GM21360 (cell line): ENCODE results near the gene FAM241A.
"Not testable (repeated sequence)": the region's sequence is repeated elsewhere in the genome, so short reads cannot be mapped to it uniquely, and the experiment has no call there.

Experiments
- ATAC-seq: cut with Tn5 transposase; IDR thresholded peaks from one replicate; pipeline ENCODE4 v1.9.1; 2021; ENCODE audit warnings: mild to moderate bottlenecking, moderate library complexity; ENCODE audit not compliant: unreplicated experiment

The FAM241A gene

DNA sequence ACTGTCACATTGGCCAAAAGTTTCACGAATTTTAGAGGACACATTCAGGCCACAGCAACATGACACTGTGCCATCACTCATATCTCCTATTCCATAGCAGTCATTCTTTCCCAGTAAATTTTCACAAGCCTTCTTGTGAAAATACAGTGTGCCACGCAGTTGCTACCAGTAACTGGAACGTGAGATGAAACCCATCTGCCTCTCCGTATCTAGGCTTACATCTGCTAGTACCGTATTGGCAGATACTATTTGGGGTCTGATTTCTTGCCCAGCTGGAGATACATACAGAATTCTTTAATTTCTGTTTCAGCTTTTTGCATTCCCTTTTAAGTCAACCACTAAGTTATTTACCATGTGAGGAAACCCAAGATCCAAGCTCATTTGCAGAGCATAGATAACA, 8.7 kb upstream of the FAM241A start:
- no peak for ATAC-seq

DNA sequence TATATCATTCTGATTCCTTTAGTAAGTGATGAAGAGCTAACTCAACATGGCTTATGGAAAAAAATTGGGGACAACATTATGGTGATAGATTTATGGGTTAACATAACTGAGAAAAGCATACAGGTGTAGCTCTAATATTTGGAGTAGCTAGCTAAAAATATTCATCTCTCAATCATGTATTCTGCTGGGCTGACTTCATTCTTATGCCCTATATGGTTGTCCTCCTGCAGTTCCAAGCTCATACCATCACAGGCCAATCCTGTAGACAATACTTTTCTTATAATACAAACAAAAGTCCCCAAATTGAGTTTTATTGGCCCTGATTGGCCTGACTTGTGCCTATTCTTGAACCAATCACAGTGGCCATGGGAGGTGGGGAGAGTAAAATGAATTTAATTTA, 6.7 kb upstream of the FAM241A start:
- no peak for ATAC-seq

GRCh38 chr4:112140536-112140935, 4.7 kb upstream of the FAM241A start:
- no peak for ATAC-seq

- ATAC-seq: no peak
Observed at GRCh38 chr4:112141366-112142138, 3.7 kb upstream of the FAM241A start.

GRCh38 chr4:112142182-112142581, 3.1 kb upstream of the FAM241A start:
- ATAC-seq: no peak

- no peak for ATAC-seq
Observed at GRCh38 chr4:112143781-112144180, 1.5 kb upstream of the FAM241A start.

- no peak for ATAC-seq
Observed at GRCh38 chr4:112144546-112145325, 518 bp upstream of the FAM241A start.

GRCh38 chr4:112145790-112146501, 692 bp downstream of the FAM241A start:
- peak; percentile 53 for ATAC-seq

GRCh38 chr4:112146502-112146813, 1.2 kb downstream of the FAM241A start:
- ATAC-seq: no peak

DNA sequence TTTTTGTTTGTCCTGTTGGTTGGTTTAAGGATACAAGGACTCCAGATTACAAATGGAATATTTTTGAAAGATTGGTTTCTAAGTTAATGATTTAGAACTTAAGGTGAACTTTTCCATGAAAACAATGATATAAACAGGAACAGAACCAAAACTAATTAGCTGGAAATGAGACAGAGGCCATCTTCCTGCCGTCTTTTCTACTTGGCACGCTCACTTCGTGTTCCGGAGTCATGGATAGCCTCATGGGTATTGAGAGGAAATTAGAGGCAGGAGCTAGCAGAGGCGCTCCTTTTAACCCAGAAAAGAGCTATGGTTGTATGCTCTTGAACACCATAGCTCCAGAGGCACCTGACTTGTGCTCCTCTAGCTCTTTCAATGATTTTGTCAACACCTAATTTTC, 2.4 kb downstream of the FAM241A start:
- no peak for ATAC-seq

GRCh38 chr4:112150920-112151319, 5.7 kb downstream of the FAM241A start:
- no peak for ATAC-seq

- ATAC-seq: no peak
Observed at GRCh38 chr4:112152521-112152920, 7.3 kb downstream of the FAM241A start.

DNA sequence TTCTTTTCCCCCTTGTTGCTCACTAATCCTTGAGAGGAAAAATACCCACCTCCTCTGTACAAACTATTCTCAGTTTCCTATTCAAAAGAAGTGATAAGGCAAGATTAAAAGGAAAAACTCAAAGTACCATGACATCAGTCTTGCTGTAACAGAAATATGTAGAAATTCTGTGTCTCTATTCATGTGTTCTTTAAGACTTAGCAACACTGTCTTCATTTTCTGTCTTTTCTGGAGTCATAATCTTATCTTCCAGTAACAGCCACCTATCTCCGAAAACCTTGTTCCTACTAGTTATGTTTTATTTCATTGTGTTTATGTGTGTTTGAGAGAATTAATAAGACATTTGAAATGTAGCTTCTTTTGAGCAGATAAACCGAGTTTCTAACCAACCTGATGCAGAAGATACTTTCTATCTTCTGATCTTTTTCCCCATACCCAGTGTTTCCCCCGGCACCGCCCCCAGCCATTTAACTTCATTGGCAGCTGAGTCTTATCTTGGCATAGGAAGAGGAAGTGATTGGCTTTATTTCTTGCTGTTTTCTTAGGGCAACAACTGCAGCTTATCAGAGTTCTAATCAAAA, 8.0 kb downstream of the FAM241A start:
- ATAC-seq: no peak

DNA sequence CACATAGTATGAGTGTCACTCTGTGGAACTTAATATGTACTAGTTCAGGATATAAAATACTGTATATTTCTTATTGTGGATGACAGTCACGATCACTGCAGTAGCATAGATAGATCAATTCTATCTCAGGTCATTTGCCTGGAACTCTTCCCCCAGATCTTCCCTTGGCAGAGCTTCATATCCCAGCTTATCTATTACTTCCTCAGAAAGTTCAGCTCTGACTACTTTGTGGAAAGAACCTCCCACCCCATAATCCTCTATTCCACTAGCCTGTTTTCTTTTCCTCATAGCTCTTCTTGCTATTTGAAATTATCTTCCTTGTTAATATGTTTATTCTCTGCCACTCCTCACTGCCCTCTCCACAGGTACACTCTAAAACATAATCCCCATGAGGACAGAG, 10.9 kb downstream of the FAM241A start:
- no peak for ATAC-seq

DNA sequence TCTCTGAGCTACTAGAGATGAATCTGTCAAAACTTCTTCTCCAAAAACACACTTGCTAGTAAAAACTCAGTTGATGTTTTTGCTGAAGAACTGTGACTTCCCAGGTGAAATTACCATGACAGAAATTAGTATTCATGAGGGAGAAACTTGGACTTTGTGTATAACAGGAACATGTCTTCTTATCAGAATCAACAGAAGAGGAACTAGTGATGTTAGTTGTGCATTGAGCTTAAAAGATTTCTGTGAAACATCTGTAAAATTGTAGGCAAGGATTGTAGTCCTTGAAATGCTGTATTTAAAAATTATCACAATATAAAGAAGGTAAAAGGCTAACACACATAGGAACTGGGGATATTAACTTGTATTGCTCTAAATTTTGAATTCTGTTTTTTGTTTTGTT, 11.3 kb downstream of the FAM241A start:
- ATAC-seq: no peak

DNA sequence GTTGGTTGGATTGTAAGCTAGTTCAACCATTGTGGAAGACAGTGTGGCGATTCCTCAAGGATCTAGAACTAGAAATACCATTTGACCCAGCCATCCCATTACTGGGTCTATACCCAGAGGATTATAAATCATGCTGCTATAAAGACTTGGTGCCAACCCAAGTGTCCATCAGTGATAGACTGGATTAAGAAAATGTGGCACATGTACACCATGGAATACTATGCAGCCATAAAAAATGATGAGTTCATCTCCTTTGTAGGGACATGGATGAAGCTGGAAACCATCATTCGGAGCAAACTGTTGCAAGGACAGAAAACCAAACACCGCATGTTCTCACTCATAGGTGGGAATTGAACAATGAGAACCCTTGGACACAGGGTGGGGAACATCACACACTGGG, 18.5 kb downstream of the FAM241A start:
- ATAC-seq: not testable (repeated sequence)

GRCh38 chr4:112167794-112168193, 22.5 kb downstream of the FAM241A start:
- no peak for ATAC-seq

GRCh38 chr4:112168719-112169500, 23.7 kb downstream of the FAM241A start:
- ATAC-seq: no peak

DNA sequence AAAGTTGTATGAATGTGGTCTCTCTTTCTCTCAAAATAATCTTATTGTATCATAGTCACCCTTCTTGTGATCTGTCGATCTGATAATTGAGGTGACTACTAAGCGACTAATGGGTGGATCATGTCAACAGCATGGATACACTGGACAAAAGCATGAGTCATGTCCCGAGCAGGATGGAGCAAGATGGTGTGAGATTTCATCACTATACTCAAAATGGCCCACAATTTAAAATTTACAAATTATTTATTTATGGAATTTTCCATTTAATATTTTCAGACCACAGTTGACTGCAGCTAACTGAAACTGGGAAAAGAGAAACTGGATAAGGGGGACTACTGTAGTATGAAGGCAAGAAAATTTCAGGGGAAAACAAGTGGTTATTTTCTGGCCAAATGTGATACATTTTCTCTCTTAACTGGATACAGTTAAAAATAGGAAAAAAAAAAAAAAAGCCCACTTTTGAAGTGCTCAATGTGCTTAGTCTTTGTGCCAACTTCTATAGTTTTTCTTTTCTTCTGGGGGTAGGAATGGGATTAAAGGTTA, 25.3 kb downstream of the FAM241A start:
- no peak for ATAC-seq

- ATAC-seq: not testable (repeated sequence)
Observed at GRCh38 chr4:112171051-112171763, 26.0 kb downstream of the FAM241A start.
